NCI-H69 (cell line): ENCODE measurements around the gene SNX21.
"Not testable (repeated sequence)": the region's sequence is repeated elsewhere in the genome, so short reads cannot be mapped to it uniquely, and the experiment has no call there.

Experiments
- DNase-seq: peaks from one replicate; lab custom pipeline; 2025; lab: John Stamatoyannopoulos, UW

Gene SNX21

GRCh38 chr20:45850926-45851325 is 17.3 kb downstream of the SNX21 start:
- DNase-seq = no peak

GRCh38 chr20:45851501-45851900 is 17.9 kb downstream of the SNX21 start:
- DNase-seq = no peak

- no peak for DNase-seq
These were observed 18.7 kb downstream of the SNX21 start for GRCh38 chr20:45852326-45852725.

GRCh38 chr20:45853484-45853883 is 19.9 kb downstream of the SNX21 start:
- no peak for DNase-seq

GRCh38 chr20:45857114-45857881 is 23.7 kb downstream of the SNX21 start, which contains the start of the genes ACOT8 and ZSWIM3:
Gene ACOT8 (minus strand): TSS chr20:45857392. CDS start chr20:45857315, 77 bp downstream.
Gene ZSWIM3 (plus strand): TSS chr20:45857614. CDS start chr20:45857826, 212 bp downstream.
- DNase-seq = peak; percentile 99

GRCh38 chr20:45857882-45858216 is 24.2 kb downstream of the SNX21 start:
- peak; percentile 50 for DNase-seq

- no peak for DNase-seq
These were observed 26.3 kb downstream of the SNX21 start for GRCh38 chr20:45859916-45860315.

GRCh38 chr20:45860560-45861220 is 27.1 kb downstream of the SNX21 start:
- no peak for DNase-seq

GRCh38 chr20:45861221-45862075 is 27.8 kb downstream of the SNX21 start:
- peak; percentile 58 for DNase-seq

- DNase-seq = no peak
These were observed 30.2 kb downstream of the SNX21 start for GRCh38 chr20:45863543-45864470.

- DNase-seq = no peak
These were observed 32.9 kb downstream of the SNX21 start for GRCh38 chr20:45866454-45866853.

- DNase-seq = no peak
These were observed 33.7 kb downstream of the SNX21 start for GRCh38 chr20:45867136-45867818.

GRCh38 chr20:45867819-45868176 is 34.2 kb downstream of the SNX21 start:
- DNase-seq = no peak

GRCh38 chr20:45872626-45873025 is 39.0 kb downstream of the SNX21 start:
- no peak for DNase-seq

- DNase-seq = no peak
These were observed 40.0 kb downstream of the SNX21 start for GRCh38 chr20:45873409-45874103.

GRCh38 chr20:45874104-45874481 is 40.5 kb downstream of the SNX21 start:
- DNase-seq = not testable (repeated sequence)

GRCh38 chr20:45874576-45874975 is 41.0 kb downstream of the SNX21 start:
- no peak for DNase-seq

GRCh38 chr20:45878076-45878761 is 44.6 kb downstream of the SNX21 start:
- no peak for DNase-seq

- DNase-seq = peak; percentile 96
These were observed 47.6 kb downstream of the SNX21 start, which contains the start of gene ZSWIM1 for GRCh38 chr20:45880988-45881788. Gene ZSWIM1 (plus strand): TSS chr20:45881227. CDS start chr20:45882593, 1,366 bp downstream.
